ENCODE measurements around the gene PTF1A.

- TF ChIP-seq, protein P1, sequence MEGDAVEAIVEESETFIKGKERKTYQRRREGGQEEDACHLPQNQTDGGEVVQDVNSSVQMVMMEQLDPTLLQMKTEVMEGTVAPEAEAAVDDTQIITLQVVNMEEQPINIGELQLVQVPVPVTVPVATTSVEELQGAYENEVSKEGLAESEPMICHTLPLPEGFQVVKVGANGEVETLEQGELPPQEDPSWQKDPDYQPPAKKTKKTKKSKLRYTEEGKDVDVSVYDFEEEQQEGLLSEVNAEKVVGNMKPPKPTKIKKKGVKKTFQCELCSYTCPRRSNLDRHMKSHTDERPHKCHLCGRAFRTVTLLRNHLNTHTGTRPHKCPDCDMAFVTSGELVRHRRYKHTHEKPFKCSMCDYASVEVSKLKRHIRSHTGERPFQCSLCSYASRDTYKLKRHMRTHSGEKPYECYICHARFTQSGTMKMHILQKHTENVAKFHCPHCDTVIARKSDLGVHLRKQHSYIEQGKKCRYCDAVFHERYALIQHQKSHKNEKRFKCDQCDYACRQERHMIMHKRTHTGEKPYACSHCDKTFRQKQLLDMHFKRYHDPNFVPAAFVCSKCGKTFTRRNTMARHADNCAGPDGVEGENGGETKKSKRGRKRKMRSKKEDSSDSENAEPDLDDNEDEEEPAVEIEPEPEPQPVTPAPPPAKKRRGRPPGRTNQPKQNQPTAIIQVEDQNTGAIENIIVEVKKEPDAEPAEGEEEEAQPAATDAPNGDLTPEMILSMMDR (conservative IDR thresholded peaks at IDR 0.05; ENCODE audit: low read length), result no peak
- TF ChIP-seq EZH2phosphoT487 (IDR thresholded peaks at IDR 0.05; ENCODE audit: borderline replicate concordance, low read depth, low read length), result no peak
Observed at GRCh38 chr10:23173214-23174073, 18.7 kb upstream of the PTF1A start.
